GM21360 (cell line): ENCODE results near the gene TESMIN.

Source experiments
- ATAC-seq: cut with Tn5 transposase; IDR thresholded peaks from one replicate; pipeline ENCODE4 v1.9.1; 2021; ENCODE audit warnings: mild to moderate bottlenecking, moderate library complexity; ENCODE audit not compliant: unreplicated experiment

The TESMIN gene

DNA sequence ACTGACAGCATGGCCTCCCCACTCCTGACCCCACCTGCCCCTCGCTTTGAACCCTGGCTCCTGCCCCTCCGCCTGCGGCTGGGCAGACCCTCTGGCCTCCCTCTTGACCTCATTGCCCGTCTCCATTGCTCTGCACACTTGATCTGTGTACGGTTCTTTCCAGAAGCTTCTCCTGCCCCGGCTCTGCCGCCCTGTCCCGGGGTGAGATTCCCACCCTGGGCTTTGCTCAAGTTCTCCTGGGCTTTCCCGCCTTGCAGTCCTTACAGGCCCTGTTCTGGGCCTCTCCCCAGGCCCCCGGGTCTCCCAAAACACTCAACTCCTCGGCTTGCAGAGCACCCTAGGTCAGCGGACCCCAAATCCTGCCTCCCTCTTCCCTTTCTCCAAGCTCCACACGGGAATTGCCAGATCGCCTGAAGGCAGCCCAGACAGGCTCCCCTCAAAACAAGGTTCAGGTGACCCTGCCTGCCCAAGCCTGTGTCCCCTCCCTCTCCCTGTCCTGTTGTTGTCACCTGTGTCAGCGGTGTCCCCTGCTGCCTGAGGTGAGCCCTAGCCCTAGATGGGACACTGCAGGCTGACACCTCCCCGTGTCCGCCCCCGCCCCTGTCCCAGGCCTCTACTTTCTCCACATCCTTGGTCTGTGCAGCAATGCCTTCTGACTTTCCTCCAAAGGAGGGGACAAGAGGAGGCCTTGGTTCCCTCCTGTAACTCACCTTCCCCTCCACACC, 65.5 kb downstream of the TESMIN start:
- no peak for ATAC-seq

DNA sequence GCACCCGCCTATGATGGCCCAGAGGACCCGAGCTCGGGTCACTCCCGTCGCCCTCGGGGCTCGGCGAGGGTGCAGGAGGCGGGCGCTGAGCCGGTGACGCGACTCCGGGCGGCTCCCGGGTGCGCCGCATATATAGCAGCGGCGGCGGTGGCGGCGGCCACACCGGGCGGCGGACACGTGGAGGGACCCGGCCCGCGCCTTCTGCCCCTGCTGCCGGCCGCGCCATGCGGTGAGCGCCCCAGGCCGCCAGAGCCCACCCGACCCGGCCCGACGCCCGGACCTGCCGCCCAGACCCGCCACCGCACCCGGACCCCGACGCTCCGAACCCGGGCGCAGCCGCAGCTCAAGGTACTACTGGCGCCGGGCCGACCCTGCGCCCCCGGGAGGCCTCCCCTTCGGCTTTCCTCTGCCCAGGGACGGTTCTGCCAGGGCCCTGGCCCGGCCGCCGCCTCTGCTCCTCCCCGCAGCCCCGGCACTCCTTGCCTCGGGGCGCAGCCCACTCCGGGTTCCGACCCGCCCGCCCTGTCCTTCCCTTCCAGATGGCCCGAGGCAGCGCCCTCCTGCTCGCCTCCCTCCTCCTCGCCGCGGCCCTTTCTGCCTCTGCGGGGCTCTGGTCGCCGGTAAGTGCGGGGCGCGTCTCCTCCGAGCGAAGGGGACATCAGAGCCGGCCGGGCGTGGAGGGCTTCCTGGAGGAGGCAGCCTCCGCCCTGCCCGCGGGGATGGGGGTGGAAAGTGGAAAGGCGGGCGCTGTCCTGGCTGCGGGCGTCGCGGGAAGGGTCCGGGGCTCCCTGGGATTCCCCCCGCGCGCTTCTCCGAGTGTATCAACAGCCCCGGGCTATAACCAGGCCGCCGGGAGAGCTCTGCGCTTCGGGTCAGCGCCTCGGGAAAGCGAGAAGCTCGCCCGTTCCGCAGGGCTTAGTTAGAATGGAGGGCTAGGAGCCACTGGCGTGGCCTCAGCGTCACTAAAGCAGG, 66.6 kb downstream of the TESMIN start, which contains the start of gene GAL:
Gene GAL (plus strand): TSS at position 160 of the 972 bp plus-strand sequence. CDS start 380 bp downstream, at position 540.
- no peak for ATAC-seq

DNA sequence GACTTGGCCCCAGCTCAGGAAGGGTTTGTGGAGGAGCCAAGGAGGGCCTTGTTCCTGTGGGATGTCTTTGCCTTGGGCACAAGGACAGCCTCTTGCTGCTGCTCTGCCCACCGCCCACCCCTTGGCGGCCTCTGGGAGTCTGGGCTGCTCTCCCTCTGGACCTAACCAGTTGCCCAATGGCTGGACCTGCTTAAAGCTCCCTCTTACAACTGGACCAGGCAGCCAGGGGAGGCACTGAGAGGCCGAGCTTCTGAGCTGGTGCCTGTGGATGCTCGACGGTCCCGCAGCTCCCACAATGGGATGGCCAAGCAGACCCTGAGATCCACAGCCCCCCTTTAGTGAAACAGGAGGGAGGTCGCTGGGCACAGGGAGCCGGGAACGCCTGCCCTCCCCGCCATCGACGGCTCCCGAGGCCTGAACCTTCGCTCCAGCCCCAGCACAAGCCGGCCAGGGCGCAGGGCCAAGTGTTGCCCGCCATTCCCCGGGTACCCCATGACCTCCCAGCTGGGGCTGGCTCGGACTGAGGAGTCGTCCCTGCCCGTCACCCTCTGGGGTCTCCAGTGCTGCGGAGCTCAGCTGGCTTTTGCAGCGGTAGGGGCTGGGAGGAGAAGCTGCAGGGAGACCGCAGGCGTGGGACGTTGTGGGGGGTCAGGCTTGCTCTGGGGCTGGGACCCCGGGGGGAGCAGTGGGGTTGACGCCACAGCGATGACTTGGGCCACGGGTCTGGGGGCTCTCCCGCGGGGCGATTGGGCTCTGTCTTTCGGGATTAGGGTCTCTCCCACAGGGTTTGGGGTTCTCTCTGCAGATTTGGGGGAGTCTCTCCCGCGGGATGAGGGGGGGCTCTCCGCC, 67.6 kb downstream of the TESMIN start:
- no peak for ATAC-seq

DNA sequence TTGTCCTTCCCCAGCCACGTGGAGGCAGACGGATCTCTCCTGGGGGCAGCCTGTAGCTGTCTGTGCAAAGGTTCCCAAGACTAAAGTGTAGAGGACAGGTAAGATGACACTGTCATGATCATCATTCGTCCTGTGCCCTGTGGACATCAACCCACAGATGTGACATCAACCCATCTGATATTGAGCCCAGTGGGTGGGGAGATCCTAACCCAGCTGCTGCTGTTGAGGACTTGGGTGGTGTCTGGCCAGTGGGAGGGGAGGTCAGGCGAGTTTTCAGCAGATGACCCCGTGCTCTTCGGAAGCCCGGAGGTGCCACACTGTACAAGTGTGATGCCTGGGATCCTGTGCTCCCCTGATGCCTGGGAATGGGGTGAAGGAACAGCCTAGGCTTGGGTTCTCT, 68.2 kb downstream of the TESMIN start:
- ATAC-seq = no peak

DNA sequence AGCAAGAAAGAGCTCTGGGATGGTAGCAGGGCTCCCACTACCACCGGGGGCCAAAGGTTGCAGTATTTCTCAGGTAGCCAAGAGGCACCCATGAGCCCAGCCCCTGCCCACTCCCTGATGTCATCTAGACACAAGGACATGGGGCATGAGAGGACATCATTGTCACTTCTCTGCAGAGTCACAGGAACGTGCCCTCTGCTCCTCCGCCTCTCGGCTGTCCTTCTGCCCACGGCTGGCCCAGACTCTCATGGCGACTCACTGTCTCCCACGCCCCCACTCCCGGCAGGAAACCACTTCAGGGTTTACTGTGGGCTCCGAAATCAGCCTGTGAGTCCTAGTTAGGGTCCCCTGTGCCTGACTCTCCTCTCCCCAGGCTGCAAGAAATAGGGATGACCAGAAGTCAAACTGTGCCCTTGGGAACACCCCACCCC, 68.8 kb downstream of the TESMIN start:
- no peak for ATAC-seq

DNA sequence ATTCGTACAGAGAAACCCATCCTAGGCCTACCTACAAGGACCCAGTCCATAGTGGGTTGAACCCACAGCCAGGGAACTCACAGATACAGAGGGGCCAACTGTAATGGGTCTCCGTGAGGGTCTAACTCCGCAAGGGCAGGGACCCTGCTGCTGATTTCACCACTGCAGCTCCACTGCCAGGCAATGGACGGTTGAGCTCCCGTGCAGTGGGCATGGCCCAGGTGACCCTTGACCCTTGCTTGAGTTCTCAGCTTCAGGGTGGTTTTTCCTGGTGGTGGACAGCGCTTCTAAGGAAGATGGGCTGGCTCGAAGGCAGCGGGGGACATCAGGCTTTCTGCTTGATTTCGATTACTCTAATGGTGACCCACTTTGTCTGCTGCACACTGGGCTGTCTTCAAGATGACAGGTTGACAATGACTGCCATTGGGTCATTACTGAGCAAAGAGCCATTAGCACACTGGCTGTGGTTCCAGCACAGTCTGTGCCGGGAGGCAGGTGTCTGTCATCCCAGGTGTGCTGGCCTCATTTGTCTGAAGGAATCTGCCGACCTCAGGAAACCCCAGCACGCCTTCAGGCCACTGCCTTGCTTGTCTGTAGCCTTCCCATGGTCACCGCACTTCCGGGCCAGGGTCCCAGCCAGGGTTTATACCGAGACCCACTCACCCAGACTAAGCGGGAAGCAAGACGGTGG, 70.6 kb downstream of the TESMIN start:
- ATAC-seq = no peak

DNA sequence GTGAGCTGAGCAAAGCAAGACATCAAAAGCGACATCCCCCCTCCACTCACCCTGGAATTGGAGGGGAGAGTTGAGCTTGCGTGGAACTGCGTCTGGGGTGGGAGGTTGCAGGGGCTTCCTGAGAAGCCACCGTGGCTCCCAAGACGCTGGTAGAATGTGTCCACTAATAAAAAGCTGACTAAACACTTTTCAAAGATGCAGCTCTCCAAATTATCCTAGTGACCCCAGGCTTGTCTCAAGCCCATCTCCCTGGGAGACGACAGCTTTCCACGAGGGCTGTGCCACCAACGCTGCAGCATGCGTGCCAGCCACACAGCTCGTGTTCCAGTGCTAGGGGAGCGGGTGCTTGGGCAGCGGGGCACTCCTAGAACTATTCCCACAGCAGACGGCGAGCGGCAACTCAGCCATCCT, 73.3 kb downstream of the TESMIN start:
- no peak for ATAC-seq

DNA sequence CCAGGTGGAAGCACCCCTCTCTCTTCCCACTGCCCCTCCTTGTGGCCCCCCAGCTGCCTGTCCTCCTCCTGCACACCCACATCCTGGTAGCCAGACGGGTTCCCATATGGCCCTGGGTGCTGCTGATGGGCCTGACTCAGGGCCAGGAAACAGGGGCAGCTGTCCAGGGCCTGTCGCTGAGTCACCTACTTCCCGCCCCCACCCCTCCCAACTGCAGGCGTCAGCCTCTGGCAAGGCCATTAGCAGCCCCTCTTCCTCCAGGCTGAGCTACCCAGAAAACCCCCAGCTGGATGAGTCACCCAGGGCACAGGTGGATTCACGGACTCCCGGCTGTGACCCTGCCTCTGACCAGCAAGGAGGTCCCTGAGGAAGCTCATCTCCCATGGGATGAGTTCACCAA, 73.9 kb downstream of the TESMIN start:
- ATAC-seq = no peak

DNA sequence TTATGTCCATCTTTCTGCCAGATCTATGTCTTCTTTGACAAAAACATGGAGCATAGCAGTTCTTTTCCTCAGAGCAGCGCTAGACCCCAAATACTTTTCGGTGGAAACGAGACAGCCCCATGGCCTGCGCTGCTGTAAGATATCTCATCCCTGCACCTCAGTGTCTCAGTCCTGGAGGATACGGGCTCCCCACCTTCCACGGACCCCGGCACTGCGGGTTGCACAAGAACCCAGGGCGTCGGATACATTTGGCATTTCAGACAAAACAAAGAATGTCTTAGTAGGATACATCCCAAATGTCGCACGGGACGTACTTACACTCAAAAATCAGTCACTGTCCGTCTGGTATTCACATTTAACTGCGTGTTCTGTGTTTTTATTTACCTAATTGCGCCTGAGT, 76.9 kb downstream of the TESMIN start:
- no peak for ATAC-seq

DNA sequence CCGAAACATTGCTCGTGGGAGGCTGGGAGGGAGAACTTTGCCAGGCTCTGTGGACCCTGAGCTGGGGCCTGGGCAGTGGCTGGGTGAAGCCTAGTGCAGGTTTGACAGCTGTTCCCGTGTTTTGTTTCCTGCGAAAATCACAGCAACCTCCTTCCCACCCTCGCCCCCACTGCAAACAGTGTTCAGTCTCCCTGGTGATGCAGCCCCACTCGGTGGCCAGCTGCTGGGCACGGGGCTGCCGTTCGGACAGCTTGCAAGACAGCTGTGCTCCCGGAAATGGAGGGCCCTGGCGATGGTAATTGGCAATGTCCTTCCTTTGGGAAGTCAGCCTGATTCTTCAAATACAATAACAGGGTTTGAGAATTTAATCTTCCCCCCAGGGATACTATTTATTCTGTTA, 77.3 kb downstream of the TESMIN start:
- ATAC-seq = no peak

DNA sequence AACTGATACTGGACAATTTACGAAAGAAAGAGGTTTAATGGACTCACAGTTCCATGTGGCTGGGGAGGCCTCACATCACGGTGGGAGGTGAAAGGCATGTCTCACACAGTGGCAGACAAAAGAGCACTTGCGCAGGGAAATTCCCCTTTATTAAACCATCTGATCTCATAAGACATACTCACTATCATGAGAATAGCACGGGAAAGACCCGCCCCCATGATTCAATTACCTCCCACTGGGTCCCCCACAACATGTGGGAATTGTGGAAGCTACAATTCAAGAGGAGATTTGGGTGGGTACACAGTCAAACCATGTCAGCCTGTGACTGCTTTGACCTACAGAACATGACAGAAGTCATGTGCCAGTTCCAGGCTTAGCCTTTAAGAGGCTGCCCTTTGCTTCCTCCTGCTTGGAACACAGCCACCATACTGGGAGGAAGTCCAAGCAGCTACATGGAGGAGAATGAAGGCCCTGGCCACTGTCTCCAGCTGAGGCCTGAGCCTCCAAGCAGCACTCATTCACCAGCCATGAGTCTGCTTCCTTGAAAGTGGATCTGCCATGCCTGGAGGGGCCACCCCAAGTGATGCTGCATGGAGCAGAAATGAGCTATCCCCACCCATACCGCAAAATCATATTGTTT, 77.9 kb downstream of the TESMIN start:
- no peak for ATAC-seq

DNA sequence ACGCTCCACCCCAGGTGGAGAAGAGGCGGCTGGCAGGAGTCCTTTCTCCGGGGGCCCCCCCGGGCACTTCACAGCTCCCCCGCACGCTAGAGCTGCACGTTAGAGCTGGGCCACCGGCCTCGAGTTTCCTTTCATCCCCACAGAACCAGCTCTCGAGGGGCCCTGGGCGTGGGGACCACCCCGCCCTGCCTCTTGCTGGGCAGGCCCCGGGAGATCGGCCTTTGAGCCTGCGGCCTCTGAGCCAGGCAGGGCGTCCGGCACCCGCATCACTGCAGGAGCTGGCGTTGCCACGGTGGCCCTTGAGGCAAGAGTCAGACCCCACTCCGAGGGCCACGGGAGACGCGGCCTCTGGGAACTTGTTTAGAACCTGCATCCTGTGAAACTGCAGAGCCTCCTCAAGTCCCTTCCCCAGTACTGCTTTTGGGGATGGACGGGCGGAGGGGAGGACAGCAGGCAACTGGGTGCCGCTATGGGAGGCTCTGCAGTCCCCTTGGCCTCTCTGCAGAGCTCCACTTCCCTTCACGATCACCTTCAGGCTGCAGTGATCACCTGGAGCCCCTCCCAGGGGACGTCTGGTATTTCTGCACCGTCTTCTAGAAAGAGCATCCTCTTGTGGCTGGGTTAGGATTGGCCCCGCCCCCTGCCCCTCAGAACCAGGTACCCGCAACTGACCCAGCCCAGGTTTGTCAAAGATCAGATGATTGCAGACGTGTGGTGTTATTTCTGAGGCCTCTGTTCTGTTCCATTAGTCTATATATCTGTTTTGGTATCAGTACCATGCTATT, 80.9 kb downstream of the TESMIN start:
- ATAC-seq = no peak

DNA sequence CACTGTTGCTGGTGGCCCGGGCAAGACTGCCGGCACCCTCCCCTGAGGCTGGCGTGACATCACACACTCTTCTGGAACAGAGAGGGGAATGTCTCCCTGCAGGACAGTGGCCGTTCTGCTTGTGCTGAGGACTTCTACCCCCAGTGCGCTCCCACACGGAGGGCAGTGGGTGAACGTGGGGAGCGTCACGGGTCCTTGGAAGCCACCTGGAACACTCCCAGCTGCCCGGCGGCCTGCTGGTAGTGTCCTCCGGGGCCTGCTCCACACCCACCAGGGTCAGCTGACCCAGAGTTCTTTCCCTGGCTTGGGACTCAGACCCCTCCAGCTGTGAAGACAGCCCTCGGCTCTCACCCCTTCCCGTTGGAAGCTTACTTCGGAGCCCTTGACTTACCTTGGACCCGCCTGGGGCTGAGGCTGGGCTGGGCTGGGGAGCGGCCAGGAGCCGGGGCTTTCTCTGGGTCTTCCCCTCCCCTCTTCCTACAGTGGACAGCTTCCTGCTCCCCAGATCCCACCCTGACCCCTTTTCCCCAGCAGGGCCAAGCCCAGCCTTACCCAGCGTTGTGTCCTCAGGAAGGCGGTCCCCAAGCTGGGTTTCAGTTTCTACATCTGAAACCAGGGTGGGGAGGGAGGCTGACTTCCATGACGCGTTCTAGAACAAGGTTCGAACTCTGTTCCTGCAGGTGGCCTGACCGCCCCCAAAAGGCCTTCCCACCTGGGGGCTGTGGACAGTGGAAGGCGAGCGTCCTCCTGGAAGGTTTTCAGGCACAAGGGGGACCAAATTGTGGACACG, 81.8 kb downstream of the TESMIN start:
- no peak for ATAC-seq

DNA sequence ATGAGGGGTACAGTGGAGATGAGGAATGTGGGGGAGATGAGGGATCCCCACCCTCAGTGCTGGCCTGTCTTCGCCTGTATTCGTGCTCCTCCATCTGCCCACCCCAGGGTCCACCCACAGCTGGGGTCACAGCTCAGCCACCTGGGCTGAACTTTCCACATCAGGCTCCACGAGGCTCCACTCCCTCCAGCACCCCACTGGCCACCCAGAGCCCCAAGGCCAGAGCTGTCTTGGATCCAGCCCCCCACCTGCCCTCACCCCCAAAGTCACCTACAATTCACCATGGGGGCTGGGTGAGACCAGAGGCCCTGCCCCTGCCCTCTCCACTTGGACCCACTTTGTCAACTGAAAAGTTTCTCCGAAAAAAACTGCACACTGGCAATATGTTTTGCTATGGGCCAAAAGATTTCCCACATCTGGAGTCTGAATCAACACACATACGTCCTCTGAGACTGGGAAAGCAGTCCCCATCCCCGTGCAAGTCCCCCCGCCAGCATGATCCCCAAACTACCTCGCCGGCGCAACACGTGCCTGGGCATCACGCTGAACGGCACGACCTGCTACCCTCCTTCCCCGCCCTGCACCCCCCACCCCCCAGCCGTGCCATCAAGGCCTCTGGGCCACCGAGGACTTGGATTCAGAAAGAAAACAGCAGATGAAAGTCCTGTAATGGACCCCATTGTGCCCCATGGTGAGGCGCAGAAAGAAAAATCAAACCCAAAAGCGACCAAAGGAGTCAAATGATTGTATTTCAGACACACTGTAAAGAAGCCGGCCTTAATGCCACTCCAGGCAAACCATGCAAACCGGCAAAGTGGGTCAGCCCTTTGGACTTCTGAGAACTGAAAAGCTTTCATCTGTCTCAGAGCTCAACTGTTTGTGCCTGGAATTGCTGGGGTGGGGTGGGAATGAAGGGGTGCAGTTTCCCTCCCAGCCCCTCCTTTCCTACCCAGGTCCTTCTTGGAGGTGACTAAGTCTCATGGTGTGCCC, 83.5 kb downstream of the TESMIN start:
- ATAC-seq = no peak

DNA sequence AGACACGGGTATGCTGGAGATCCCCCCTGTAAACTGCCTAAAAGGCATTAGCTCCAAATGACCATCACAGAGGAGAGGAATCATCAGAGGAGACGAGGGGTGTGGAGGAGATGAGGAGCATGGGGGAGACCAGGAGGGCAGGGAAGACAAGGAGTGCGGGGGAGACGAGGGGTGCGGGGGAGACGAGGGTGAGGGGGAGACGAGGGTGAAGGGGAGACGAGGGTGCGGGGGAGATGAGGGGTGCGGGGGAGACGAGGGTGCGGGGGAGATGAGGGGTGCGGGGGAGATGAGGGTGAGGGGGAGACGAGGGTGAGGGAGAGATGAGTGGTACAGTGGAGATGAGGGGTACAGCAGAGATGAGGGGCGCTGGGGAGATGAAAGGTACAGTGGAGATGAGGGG, 84.5 kb downstream of the TESMIN start:
- no peak for ATAC-seq

DNA sequence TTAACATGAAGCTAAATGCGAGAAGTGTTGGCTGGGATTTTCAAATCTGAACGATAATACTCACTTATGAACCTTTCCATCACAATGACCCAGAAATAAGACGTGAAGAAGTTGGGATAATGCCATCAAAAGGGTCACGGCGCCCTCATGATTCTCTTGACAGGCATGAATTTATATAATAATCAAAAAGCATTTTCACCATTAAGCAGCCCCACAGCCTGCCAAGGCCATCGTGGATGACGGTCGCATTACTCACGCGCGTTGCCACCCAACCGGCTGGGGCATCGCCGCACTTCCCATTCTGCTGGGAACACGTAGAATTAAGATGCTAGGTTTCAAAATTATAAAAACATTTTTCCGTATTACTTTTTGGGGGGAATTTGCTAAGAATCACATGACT, 85.9 kb downstream of the TESMIN start:
- ATAC-seq = no peak

DNA sequence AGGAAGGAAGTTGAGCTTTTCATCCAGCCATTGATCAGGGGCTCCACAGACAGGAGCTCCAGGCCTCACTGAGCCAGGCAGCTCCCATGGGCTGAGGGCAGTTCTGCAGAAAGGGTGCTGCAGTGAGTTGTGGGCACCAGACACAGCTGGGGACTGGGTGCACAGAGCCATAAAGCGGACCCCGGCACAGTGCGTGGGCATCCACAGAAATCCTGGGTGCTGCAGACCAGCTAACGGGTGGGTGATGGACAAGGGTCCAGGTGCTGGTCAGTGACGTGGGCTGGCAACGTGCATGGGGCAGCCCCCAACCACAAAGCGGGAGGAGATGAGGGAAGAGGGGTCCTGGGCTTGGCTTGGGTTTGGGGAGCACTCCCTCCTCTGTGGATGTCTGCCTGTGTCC, 86.4 kb downstream of the TESMIN start:
- no peak for ATAC-seq
